GM19240 (cell line): ENCODE results near the gene MMP8.

Source experiments
- DNase-seq: peaks from one replicate; pipeline ENCODE4 v3.0.0; 2011; ENCODE audit warnings: low spot score; ENCODE audit not compliant: insufficient read length

MMP8 gene

DNA sequence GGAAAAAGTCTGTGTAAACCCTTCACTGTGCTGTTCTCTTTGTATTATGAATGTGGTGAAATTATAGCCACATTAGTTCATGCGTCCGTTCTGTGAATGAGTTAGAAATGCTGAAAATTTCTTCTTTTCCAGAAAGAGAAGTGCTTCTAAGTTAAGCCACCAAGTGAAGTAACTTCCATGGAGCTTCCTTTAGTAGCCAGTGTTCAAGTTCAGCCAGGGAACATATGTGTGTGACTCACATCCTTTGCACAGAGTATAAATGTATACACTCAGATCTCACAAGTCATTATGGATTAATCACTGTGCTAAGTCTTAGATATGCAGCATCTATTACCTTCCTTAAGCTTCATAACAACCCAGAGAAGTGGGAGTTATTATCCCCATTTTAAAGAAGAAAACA lies 3.1 kb upstream of the MMP8 start:
- DNase-seq = no peak

DNA sequence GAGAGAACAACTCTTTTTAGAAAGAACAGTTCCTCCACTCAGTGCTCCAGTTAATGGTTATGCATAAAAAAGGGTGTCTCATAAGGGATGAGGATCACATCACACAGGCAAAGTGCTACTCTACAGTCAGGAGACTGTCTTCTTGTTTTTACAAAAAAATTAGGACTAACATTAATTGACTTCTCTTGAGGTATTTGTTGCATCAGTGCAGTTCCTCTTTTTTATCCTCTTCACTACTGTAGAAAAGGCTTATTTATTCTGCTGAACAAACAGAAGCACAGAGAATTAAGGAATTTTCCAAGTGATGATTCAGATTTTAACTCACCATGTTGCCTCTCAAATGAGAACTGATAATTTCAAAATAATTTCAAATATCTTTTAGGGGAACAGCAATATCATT lies 1.9 kb downstream of the MMP8 start:
- no peak for DNase-seq

DNA sequence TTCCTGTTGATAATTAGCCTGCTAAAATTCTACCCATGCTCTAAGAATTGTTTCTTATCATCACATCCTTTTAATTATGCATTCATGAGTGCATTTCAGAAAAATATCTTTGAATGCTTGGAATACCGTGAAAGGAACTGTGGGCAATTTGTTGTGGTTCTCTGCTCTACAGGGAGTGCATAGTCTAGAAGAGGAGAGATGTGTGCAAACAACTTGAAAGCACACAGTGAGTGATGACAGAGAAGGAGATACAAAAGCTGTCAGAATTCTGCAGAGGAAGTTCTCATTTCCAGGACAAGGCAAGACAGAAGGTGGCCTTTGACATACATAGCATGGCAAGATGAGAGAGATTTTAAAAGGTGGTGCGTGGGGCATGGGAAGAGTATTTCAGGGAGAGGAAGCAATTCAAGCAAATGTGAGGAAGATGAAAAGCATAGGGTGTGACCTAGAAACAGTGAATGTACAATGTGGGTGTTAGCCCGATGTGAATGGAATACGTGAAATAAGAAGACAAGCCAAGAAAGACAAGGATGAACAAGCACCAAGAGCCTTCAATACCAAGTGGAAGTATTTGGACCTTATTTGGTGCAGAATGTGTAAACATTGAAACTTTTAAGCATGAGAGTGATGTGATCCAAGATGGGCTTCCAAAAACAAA lies 5.0 kb downstream of the MMP8 start:
- DNase-seq = no peak

DNA sequence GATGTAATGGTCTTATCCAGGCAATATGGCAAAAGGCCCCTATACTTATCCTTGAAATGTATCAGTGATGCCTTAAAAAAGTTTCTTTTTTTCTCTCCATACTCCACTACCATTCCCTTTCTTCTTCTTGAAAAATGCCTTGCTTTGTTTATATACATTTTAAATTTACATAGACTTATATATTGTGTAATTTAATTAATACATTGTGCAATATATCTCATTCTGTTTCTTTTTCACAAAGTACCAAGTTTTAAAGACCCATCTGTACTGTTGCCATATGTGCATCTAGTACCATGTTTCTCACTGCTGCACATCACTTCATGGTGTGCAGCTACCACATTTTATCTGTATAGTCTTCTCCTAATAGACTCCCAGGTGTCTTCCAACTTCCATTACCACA lies 7.5 kb downstream of the MMP8 start:
- DNase-seq = no peak

- no peak for DNase-seq
These were observed 8.2 kb downstream of the MMP8 start for GRCh38 chr11:102716527-102716926.

DNA sequence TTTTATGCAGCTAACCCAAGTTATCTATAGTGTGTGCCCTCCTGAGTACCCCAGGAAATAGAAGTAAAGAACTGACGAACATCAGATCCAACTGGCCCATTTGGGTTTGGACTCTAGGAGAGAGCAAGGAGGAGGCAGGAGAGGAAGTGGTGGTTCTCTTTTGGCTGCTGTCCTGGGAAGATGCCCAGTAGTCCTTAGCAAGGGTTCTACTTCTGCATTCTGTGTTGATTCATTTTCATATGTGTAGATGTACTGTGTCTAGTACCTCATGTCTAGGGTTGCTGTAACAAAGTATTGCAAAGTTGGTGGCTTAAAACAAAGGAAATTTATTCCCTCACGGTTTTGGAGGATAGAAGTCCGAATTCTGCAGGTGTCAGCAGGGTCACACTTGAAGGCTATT lies 12.6 kb downstream of the MMP8 start:
- no peak for DNase-seq

GRCh38 chr11:102709201-102709945 lies 15.4 kb downstream of the MMP8 start:
- DNase-seq = no peak

DNA sequence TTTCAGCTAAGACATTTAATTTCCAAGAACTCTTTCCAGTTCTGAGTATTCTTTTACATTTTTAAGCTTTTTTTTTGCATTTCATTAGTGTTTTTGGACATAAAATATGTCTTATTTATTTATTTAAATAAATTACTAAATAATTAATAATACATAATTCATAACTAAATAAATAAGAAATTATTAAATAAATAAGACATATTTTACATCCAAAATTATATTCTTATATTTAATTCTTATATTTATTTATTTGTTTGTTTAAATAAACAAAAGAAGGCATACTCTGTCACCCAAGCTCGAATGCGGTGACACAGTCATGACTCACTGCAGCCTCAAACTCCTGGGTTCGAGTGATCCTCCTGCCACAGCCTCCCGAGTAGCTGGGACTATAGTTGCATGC lies 16.1 kb downstream of the MMP8 start:
- DNase-seq = no peak

DNA sequence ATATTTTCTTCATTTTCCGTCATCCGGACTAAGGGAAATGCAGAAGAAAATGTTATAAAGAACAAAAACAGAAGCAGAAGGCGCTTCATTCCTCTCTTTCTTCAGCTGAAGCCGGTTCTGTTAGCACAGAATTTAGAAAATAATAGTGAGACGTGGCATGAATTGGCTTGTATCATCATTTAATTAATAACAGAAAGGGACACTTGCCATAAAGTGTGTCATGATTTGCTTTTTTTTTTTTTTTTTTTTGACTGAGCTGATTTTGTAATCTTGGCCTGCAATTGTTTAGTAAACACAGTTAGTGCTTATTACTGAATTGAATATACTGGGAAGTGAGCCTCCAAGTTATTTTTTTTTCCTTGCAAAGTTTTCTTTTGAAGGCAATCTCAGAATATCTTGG lies 19.1 kb downstream of the MMP8 start, which contains the start of gene MMP27:
TSS of gene MMP27 (minus strand) at position 144 of the 400 bp plus-strand sequence. CDS start at position 89, 55 bp downstream.
- no peak for DNase-seq

- DNase-seq = no peak
These were observed 19.9 kb downstream of the MMP8 start for GRCh38 chr11:102704841-102705240.

- no peak for DNase-seq
These were observed 20.8 kb downstream of the MMP8 start for GRCh38 chr11:102703826-102704493.

DNA sequence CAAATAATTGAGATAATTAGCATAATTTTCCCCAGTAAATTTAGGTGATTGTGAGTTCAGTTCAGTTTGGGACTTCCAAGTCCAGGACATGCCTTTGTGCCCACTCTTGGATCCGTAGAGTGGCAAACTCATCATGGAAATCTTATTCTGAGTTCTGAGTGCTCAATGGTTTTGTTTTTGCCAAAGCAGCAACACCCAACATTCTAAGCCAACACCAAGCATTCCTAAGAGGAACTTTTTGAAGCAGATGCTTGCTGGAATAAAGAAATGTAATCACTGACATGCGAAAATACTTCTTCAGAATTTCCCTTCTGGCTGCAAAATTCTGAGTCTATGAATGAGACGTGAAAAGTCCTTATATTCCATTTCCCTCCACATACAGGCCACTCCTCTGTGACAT lies 29.6 kb downstream of the MMP8 start:
- DNase-seq = no peak

DNA sequence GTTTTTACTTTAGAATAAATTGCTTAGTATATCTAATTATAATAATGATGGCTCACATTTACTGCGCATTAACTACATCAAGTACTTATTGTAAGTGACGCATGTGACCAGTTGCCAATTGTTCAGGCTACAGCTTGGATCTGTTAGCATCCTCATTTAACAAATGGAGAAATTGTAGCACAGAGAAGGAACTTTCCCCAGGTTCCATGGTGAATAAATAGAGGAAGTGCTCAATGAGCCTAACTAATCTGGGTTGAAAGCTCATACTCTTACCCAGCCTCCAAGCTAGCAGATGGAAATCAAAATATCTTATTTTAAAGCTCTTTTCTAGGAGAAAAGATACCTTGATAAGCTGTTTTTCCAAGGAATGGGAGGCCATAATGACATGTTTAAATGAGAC lies 39.0 kb downstream of the MMP8 start:
- no peak for DNase-seq

DNA sequence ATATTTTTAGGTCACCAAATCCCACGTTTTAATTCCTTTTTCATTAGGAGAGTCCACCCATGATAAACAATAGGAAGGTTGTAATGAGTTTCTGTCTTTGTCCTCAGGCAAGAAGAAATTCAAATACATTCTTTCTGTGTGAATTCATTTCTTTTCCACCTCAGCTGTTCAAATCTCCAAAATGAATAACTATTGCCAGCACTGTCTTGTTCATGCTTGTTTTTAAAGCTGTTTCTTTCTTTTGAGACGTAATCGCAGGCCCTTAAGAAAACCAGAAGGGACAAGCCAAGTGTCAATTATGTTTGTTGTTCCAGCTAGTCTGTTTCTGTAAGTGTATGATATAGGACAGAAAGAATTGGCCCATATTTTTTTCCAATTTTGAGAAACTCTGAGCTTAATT lies 39.4 kb downstream of the MMP8 start:
- no peak for DNase-seq

GRCh38 chr11:102683277-102683676 lies 41.5 kb downstream of the MMP8 start:
- no peak for DNase-seq

DNA sequence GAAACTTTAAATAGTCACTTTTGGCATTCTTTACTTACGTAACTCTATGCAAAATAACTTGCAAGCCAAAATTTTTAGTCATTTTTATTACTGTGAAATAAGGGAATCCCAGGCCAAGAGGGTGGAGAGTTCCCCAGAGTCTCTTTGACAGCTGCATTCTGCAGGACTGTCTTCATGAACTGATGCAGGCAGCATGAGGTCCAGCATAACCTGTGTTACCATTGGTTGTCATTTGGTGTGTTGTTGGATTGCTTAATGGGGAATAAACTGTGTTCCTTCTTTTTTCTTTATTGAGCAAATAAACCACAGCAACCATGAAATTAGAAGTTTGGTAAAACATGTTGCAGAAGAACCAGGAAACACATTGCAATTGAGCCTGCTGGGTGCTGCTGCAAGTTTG lies 43.8 kb downstream of the MMP8 start:
- no peak for DNase-seq

- no peak for DNase-seq
These were observed 46.7 kb downstream of the MMP8 start for GRCh38 chr11:102678022-102678421.

GRCh38 chr11:102676084-102676483 lies 48.7 kb downstream of the MMP8 start:
- DNase-seq = no peak

DNA sequence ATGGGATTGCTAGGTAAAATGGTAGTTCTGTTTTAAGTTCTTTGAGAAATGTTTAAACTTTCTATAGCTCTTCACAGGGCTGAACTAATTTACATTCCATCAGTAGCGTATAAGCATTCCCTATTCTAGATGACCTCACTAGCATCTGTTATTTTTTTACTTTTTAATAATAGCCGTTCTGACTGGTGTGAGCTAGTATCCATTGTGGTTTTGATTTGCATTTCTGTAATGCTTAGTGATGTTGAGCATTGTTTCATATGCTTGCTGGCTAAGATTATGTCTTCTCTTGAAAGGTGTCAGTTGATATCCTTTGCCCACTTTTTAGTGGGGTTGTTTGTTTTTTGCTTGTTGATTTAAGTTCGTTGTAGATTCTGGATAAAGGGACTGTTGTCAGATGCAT lies 55.1 kb downstream of the MMP8 start:
- DNase-seq = no peak

DNA sequence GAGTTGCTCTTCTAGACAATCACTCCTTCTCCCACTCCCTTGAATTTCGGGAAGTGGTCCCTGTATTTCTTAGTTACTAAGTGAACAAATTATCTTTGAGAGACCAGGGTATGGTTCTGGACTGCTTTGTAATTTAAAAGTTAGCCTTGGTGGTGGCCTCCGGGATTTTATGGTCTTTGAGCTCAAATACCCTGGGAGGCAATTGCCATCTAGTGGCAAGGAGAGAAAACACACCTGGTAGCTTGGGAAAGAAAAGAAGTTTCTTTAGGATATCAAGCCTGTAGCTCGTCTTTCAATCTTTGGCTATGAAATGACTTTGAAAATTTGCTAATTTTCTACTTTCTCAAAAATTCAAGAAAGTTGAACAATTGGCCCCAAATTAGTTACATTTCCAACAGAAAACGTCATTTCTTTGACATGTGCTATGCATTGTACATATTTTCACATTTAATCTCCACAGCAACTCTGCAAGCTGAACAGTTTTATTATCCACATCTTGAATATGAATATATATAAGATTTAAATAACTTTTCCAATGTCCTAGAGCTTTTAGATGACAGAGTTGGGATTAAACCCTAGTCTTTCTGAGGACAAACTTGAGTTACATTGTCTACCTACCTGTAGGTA lies 58.3 kb downstream of the MMP8 start:
- peak; percentile 5 for DNase-seq

GRCh38 chr11:102664001-102664752 lies 60.6 kb downstream of the MMP8 start:
- no peak for DNase-seq
